ENCODE measurements around the gene WIPF1.

Gene WIPF1

DNA sequence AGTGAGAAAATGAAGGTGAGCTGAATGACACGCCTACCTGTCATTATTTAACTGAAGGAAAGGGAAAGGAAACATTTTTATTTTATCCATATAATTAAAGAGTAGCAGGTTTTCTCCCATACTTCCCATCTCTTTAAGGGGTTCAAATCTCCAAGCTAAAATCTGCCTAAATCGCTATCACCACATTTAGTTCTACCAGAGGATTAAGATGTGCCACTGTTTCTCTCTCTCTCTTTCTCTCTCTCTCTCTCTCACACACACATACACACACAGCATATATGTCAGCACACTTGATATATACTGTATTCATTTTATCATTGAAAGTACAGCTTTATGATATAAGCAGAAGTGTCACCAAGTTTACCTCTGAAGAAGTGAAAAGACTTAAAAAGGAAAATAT lies 3.1 kb downstream of the WIPF1 start:
- no peak for FAIRE-seq

DNA sequence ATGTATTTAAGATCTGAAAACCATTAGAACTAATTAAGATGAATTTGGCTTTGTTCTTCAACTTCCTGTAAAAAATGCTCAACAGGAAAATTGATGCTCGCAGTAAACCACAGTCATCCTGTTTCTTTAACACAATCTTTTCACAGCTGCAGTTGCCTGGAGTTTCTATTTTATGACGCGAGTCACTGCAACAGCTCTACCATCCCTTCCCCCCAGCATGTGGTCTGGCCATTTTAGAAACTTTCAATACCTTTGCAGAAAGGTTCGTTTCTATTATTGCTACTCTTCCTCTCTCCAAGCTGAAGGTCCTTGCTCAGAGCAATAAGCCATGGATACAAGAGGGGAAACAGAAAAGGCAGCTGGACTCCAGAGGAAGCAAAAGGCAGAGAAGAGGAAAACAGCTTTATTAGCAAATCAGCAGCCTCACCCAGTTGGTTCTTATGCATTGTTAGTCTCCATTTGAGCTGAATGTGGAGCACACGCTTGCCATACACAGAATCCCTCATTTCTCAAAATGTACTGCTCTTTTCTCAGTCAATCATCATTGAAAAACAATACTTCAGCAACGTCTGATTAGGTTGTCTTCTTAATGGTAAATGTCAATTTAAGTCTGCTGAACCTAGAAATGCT lies 3.9 kb downstream of the WIPF1 start:
- FAIRE-seq = no peak

DNA sequence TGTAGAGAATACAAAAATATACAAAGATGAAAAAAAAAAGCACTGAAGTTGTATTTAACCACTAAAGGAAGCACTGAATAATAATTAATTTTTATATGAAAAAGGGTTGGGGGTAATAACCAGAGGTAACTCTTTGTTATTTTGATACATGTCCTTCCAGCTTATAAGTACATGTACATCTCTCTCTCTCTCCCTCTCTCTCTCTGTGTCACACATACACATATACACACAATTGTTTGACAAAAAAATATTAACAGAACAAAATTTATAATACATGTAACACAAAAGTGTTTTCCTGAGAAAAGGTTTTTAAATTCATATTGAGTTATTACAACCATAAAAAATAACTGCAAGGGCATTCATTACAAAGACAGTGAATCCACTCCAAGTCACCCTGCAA lies 4.6 kb downstream of the WIPF1 start:
- FAIRE-seq = no peak

DNA sequence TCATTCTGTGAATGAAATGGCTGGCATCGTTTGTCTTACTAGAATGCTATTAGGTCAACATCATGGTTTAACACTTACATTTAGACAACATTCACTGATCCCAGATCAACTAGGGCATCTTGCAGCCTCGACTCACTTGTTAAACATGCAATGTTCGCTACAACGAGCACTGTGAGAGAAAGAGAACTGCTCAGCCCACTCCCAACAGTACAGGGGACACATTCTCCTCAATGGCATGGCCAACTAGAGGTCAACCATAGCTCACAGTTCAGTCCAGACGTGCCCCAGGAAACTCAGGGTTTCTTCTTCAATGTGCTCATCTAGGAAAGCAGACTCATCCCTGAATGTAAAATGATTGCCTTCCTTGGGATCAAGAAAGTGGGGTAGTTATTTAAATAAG lies 5.9 kb downstream of the WIPF1 start:
- no peak for FAIRE-seq

GRCh38 chr2:174590928-174591648 lies 6.5 kb downstream of the WIPF1 start:
- FAIRE-seq = no peak

- no peak for FAIRE-seq
Observed at GRCh38 chr2:174590346-174590745, 7.3 kb downstream of the WIPF1 start.

GRCh38 chr2:174589334-174589733 lies 8.3 kb downstream of the WIPF1 start:
- FAIRE-seq = no peak

GRCh38 chr2:174588463-174588862 lies 9.1 kb downstream of the WIPF1 start:
- FAIRE-seq = no peak

DNA sequence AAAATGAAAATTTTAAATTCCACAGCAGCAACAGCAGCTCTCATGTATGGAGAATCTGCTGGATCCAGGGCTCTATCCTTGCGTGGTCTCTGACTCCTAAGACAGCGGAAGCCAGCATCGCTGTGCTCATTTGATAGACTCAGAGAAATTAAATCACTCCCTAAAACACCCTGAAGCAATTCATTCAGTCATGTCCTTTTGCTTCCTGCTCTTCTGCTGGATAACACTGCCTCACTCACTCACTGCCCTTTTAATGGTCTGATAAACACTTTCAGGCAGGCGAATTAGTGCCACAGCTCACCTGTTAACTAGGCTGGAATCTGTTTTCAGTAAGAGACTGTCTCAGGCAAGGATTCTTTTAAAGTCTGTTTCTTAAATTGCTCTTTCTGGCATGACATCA lies 10.0 kb downstream of the WIPF1 start:
- no peak for FAIRE-seq

GRCh38 chr2:174586418-174587295 lies 10.9 kb downstream of the WIPF1 start:
- no peak for FAIRE-seq

DNA sequence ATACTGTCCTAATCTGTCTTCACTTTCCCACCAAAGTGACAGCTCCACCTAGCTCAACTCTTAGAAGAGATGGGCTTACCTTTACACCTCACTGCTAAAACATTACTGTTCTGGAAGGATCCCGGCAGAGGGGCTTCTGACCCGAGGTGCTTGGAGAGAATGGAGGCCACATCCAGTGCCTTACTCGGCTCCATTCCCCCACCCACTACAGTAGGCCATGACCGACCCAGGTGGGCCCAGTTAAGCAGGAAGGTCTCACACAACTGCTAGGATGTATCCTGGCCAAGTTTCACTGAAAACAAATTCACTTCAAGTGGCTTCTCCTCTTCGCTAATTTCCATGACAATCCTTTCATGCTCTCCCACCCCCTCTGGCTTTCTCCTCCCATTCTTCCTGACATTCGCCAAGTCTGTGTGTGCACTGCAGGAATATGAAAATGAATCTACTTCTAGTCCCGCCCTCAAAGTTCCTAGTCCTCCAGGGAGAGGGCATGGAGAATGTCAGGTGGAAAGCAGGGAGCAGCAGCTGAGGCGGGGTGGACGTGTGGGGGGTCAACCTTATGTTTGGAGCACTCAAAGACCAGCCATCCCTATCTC lies 11.8 kb downstream of the WIPF1 start:
- FAIRE-seq = no peak

DNA sequence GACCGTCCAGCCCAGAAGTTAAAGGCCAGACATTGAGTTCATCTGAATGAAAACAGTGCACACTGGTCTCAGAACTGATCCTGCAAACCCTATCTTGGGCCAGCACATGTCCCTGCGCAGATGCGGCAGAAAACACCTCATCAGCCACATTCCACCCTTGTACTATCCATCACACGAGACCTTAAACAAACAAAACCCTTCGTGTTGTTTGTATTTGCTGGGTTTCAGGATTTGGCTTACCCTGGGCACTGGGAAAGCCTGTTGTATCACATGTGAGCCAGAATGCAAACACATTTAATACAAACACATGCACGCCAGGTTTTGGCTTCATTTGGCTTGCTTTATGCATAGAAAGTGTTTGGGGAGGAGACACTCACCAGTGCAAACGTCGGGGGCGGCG lies 12.5 kb downstream of the WIPF1 start:
- FAIRE-seq = no peak

DNA sequence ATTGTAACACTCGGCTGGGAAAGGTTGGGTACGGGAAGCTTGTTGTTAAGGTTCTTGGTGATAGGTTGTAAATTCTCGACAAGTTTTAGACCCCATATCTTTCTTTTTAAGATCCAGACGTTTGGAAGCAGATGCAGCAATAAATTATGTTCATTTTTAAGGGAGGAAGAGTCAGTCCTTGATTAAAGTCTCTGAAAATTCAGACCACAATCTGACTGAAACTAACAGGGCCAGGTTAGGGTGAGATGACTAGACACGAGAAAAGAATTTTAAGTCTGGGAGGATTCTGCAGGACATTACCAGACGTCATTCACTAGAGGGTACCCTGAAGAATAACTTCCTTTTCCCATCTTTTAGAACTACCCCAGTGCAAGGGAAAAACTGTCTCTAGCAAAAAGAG lies 16.1 kb downstream of the WIPF1 start:
- no peak for FAIRE-seq

DNA sequence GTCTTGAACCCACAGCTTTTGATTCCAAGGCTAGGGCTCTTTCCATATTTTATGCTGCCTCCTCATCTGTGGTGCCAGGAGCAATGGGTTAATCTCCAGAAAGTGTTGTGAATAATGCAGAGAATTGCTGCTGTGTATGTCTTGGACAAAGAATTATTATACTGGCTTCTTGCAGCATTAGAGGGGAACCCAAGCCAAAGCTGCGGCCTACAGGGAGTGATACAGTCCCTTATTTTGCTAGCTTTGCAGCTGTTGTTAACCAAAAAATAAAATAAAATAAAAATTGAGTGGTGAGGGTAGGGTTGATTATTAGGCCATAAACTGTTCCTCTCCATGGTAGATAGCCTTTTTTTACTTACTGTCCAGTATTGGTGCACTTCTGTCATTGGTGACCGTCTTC lies 16.7 kb downstream of the WIPF1 start:
- FAIRE-seq = no peak

GRCh38 chr2:174577967-174578589 lies 19.5 kb downstream of the WIPF1 start:
- no peak for FAIRE-seq

- FAIRE-seq = no peak
Observed at GRCh38 chr2:174575124-174575776, 22.4 kb downstream of the WIPF1 start.

GRCh38 chr2:174574657-174575056 lies 22.9 kb downstream of the WIPF1 start:
- no peak for FAIRE-seq

- no peak for FAIRE-seq
Observed at GRCh38 chr2:174573621-174574081, 24.0 kb downstream of the WIPF1 start.

DNA sequence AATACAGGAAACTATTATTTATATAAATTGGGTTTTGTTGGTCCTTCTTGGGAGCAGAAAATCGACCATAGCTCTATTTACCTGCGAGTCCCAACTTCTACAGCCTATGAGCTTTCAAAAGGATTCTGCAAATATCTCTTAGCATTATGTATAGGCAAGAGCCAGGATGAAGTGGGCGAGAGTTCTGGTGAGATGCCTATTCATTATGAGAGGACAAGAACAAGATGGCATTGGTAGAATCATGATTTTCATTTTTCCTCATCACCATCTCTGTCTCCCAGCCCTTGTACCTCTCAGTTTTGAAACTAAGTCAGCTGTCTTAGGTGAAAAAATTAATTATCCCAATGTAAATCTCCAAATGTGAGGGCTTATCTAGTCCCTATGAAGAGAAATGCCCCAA lies 25.0 kb downstream of the WIPF1 start:
- no peak for FAIRE-seq

GRCh38 chr2:174571669-174572323 lies 25.8 kb downstream of the WIPF1 start:
- no peak for FAIRE-seq

GRCh38 chr2:174570318-174570958 lies 27.2 kb downstream of the WIPF1 start:
- no peak for FAIRE-seq

Measured in endometrium (tissue), 2 donors.